GM12873 (cell line): ENCODE data around the gene ARL15.

Experiments
- CTCF ChIP-seq: IDR thresholded peaks from 2 replicates; pipeline ENCODE4 v1.5.1; 2012; ENCODE audit warnings: low read depth, mild to moderate bottlenecking, moderate library complexity, low read length, control low read depth; ENCODE audit not compliant: insufficient read depth; ENCODE audit errors: missing control alignments

ARL15 gene

GRCh38 chr5:54292866-54293265 lies 17.5 kb downstream of the ARL15 start:
- no peak for TF ChIP-seq CTCF

GRCh38 chr5:54291498-54291897 lies 18.9 kb downstream of the ARL15 start:
- no peak for TF ChIP-seq CTCF

GRCh38 chr5:54289769-54290168 lies 20.6 kb downstream of the ARL15 start:
- TF ChIP-seq CTCF, result no peak

GRCh38 chr5:54288568-54289217 lies 21.7 kb downstream of the ARL15 start:
- no peak for TF ChIP-seq CTCF

- TF ChIP-seq CTCF, result no peak
Observed at GRCh38 chr5:54285686-54286085, 24.7 kb downstream of the ARL15 start.

- no peak for TF ChIP-seq CTCF
Observed at GRCh38 chr5:54284586-54284985, 25.8 kb downstream of the ARL15 start.

- no peak for TF ChIP-seq CTCF
Observed at GRCh38 chr5:54282876-54283275, 27.5 kb downstream of the ARL15 start.
